K562 (cell line): ENCODE measurements around the gene RERE. TPM values are rescaled to one million over a fixed set of nuclear protein-coding genes. Genes with fewer than 3 reads are reported as not detected.

ENCODE experiments used
- ATAC-seq: fragments of 200-7000 bp; cut with Tn5 transposase; 3 replicates; pipeline ENCODE4 v1.9.1; 2020; ENCODE audit warnings: moderate library complexity
- BruUV-seq: library from RNA; stranded (reverse); fragments of 400-500 nt; replicated peaks from 2 replicates; lab custom pipeline; 2021; lab: Mats Ljungman, UMichigan
- CTCF ChIA-PET: fragments of 300-600 bp; formaldehyde crosslinking; extraction: SDS; loops from one replicate; lab custom pipeline; 2021; ENCODE audit warnings: low intra/inter-chr PET ratio; lab: Yijun Ruan, JAX
- POLR2A ChIA-PET: fragments of 300-600, 350-650 bp; sonication (Branson Sonifier 250); formaldehyde crosslinking; extraction: SDS; loops from one replicate; lab custom pipeline; 2021; ENCODE audit warnings: antibody characterized with exemption, inconsistent platforms; lab: Yijun Ruan, JAX
- DNase-seq, 4 experiments: peaks; one replicate each; pipeline versions ENCODE4 v3.0.0 to v3.0.0-alpha.2; 2011 to 2018; ENCODE audit warnings: low spot score in 3 of 4, mixed read lengths in 3 of 4; ENCODE audit errors: extremely low read depth in 1 of 4
- FAIRE-seq: peaks from 2 replicates; lab custom pipeline; 2011; peaks lifted over from hg19 to GRCh38; lab: Jason Lieb, UNC
- H2AFZ ChIP-seq: 2 replicates; pipeline ENCODE4 v1.6.0; 2011; ENCODE audit warnings: low read depth, low read length, control low read depth, inconsistent platforms
- H3K27ac ChIP-seq: fragments of 200-600 bp; 3 replicates; pipeline ENCODE4 v1.8.0; 2011; ENCODE audit warnings: low read depth, mild to moderate bottlenecking, control low read depth, inconsistent platforms, low read length, moderate library complexity, mixed read lengths; ENCODE audit errors: extremely low read depth
- H3K27me3 ChIP-seq, 2 experiments: fragments of 300-600 bp in 1 of 2; 2 replicates in 1 of 2; 3 replicates in 1 of 2; pipeline versions ENCODE4 v1.6.0 to v1.8.0; 2011; ENCODE audit warnings: inconsistent platforms in 2 of 2, low read length in 2 of 2, mild to moderate bottlenecking in 1 of 2, mixed read lengths in 1 of 2, moderate library complexity in 1 of 2; ENCODE audit not compliant: control insufficient read depth in 2 of 2, insufficient read depth in 2 of 2
- H3K36me3 ChIP-seq: fragments of 300-600 bp; 3 replicates; pipeline ENCODE4 v1.8.0; 2011; ENCODE audit warnings: mild to moderate bottlenecking, low read length, inconsistent platforms; ENCODE audit not compliant: control insufficient read depth, insufficient read depth
- H3K4me1 ChIP-seq, 2 experiments: fragments of 200-600 bp in 1 of 2; replicated peaks in 1 of 2; 2 replicates in 1 of 2; 3 replicates in 1 of 2; pipeline versions ENCODE4 v1.5.1 to v1.8.0; 2011; ENCODE audit warnings: inconsistent platforms in 2 of 2, low read length in 2 of 2, mild to moderate bottlenecking in 1 of 2, mixed read lengths in 1 of 2, moderate library complexity in 1 of 2; ENCODE audit not compliant: control insufficient read depth in 2 of 2, insufficient read depth in 2 of 2
- H3K4me2 ChIP-seq: 2 replicates; pipeline ENCODE4 v1.6.1; 2011; ENCODE audit warnings: low read length, control low read depth, inconsistent platforms, mixed read lengths; ENCODE audit not compliant: insufficient read depth
- H3K4me3 ChIP-seq: fragments of 200-600 bp; sonication (generic), shearing (Covaris generic); 2 replicates; pipeline ENCODE4 v1.5.1; 2016; ENCODE audit warnings: control low read depth, inconsistent platforms
- H3K79me2 ChIP-seq: fragments of 200-600 bp; 3 replicates; pipeline ENCODE4 v1.8.0; 2011; ENCODE audit warnings: low read length, inconsistent platforms; ENCODE audit not compliant: control insufficient read depth, insufficient read depth
- H3K9ac ChIP-seq, 2 experiments: 2 replicates each; pipeline versions ENCODE4 v1.6.0 to v1.6.1; 2011; ENCODE audit warnings: low read depth in 2 of 2, low read length in 2 of 2, control low read depth in 1 of 2, inconsistent platforms in 1 of 2, mild to moderate bottlenecking in 1 of 2, mixed read lengths in 1 of 2; ENCODE audit not compliant: insufficient read depth in 1 of 2
- H3K9me1 ChIP-seq: one replicate; pipeline ENCODE4 v1.6.0; 2011; ENCODE audit warnings: inconsistent platforms, mild to moderate bottlenecking, low read length, moderate library complexity; ENCODE audit not compliant: control insufficient read depth, insufficient read depth
- H3K9me3 ChIP-seq: replicated peaks from 2 replicates; pipeline ENCODE4 v1.5.1; 2011; ENCODE audit warnings: low read depth, low read length, inconsistent platforms; ENCODE audit not compliant: control insufficient read depth, insufficient read depth
- H4K20me1 ChIP-seq: replicated peaks from 2 replicates; pipeline ENCODE4 v1.6.1; 2011; ENCODE audit warnings: low read length, inconsistent platforms, mixed read lengths; ENCODE audit not compliant: control insufficient read depth, insufficient read depth
- NFXL1 ChIP-seq: fragments of 450-650 bp; formaldehyde crosslinking; IDR thresholded peaks from 2 replicates; pipeline ENCODE4 v1.4.0; 2021; ENCODE audit warnings: mild to moderate bottlenecking
- XRCC4 ChIP-seq: IDR thresholded peaks from one replicate; pipeline ENCODE4 v1.6.1; 2011; ENCODE audit not compliant: insufficient read depth, insufficient read length; ENCODE audit errors: extremely low read depth
- WGBS: fragments of 100-300 bp; shearing (Covaris generic); methylation state at CpG from one replicate; pipeline ENCODE4 v1.1.6; 2016; ENCODE audit warnings: low coverage, mixed read lengths; ENCODE audit not compliant: insufficient coverage; ENCODE audit errors: missing lambda C conversion rate; 5-methylcytosine and 5-hydroxymethylcytosine counted together
- in situ Hi-C: fragments of 300-500 bp; cut with MboI; formaldehyde crosslinking; loops from 4 replicates; pipeline ENCODE4 v1.15.0; 2018; ENCODE audit warnings: inconsistent platforms, mixed read lengths
- intact Hi-C: fragments of 100-400 bp; cut with micrococcal nuclease; formaldehyde crosslinking; loops from 2 replicates; pipeline ENCODE4 v1.14.2; 2022
- polyA plus RNA-seq, 8 experiments: library from polyadenylated mRNA; depleted of rRNA in 4 of 8; stranded (reverse) in 5 of 8; unstranded in 3 of 8; fragments of >200 nt; fragmentation: Nextera tagmentation in 2 of 8; fragmentation: Illumina TruSeq in 1 of 8; extraction: Ambion mirVana in 2 of 8; extraction: Trizol in 1 of 8; gene quantifications; 2 replicates each; pipeline versions ENCODE4 v1.2.1 to v1.2.3, GENCODE V29; 2011 to 2014; ENCODE audit warnings: inconsistent platforms in 1 of 8, missing spikeins in 1 of 8
- total RNA-seq, 7 experiments: library from RNA; depleted of rRNA in 6 of 7; stranded (reverse); fragments of >200 nt in 6 of 7; fragmentation: Illumina TruSeq in 2 of 7; extraction: Trizol in 2 of 7; gene quantifications; 2 replicates each; pipeline versions ENCODE4 v1.2.1 to v1.2.3, GENCODE V29; 2011 to 2021; ENCODE audit warnings: low replicate concordance in 1 of 7
- TF ChIP-seq, protein P1 (sequence below): IDR thresholded peaks from 3 replicates; pipeline ENCODE4 v1.6.1; 2011; ENCODE audit warnings: borderline replicate concordance, mild to moderate bottlenecking, moderate library complexity; ENCODE audit not compliant: insufficient read length; ENCODE audit errors: extremely low read depth
- TF ChIP-seq, protein P2 (sequence below): sonication (generic); formaldehyde crosslinking; IDR thresholded peaks from 2 replicates; pipeline ENCODE4 v1.5.0; 2020; ENCODE audit warnings: missing genetic modification reagents

Gene RERE
- total and polyA plus RNA-seq, 9 of the 15 experiments (the other 6 are each of a cell fraction or from before 2014, with no cell fraction given) = 3.0 to 51.5 (median 13.4) TPM

DNA sequence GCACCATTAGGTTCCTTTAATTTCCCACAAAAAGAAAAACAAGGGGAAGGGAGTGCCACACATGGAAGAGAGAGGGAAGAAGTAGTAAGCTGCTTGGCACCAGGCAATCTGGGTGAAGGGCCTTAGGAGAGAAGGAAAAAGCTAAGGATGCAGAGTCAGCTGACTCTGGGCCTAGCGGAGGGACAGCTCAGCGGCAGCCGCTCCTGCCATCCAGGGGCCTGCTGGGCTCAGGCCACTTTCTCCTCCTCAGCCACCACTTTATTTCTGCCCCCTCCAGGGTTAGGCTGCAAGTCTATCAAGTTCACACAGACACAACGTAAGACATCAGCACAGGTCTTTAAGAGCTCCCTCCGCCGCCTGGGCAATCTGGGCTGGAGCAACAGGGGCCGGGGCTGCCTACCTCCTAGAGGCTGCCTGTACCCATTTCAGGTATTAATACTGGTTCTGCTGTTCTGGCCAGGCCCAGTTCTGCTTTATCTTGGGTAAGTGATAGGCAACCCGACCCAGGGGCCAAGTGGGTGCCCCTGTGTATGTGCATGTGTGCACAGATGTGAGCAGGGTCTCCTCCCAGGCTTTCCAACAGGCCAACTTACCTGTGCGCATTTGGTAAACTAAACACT, 446.0 kb downstream of the RERE start:
- Histone ChIP-seq H3K36me3 (peaks cover 12% of the 10 kb centered on the region), H3K4me3 (no peak overlapping the region), H3K79me2 (no peaks in the 10 kb centered on the region; the same call in 2 of the 3 replicates), H2AFZ (no peak overlapping the region), H3K4me2 (no peak overlapping the region), H3K9me1 (no peaks in the 10 kb centered on the region), H3K27me3 (no peaks in the 10 kb centered on the region), H3K27ac (no peak overlapping the region), H3K4me1 (no peaks in the 10 kb centered on the region), H3K9ac (peak overlapping the region in 1 of 2 experiments; percentile 38; a peak in 2 of 4 replicates), H3K9me3 (no peaks in the 10 kb centered on the region), H4K20me1 (peaks cover 4% of the 10 kb centered on the region; the same call in 1 of the 2 replicates)
- in situ Hi-C loops = no loop called here
- no TSS peak for BruUV-seq
- 75% methylated on average over 9 of the region's 9 CpGs for WGBS
- no peak for ATAC-seq
- intact Hi-C loops = loop anchor here (10.0 kb wide), 2 partner anchors 73 to 353 kb away; no protein-coding TSS in a partner anchor
- FAIRE-seq = no peak
- ChIA-PET CTCF (interaction anchor here (0.6 kb wide), 1 partner anchor 379 kb away, joined by 7 read pairs; no protein-coding TSS in a partner anchor), POLR2A (interaction anchor here (0.6 to 1.1 kb wide), 5 partner anchors 13 to 486 kb away, joined by 3 to 4 read pairs (median 3); no protein-coding TSS in a partner anchor)
- DNase-seq = no peak
- TF ChIP-seq, protein P1, sequence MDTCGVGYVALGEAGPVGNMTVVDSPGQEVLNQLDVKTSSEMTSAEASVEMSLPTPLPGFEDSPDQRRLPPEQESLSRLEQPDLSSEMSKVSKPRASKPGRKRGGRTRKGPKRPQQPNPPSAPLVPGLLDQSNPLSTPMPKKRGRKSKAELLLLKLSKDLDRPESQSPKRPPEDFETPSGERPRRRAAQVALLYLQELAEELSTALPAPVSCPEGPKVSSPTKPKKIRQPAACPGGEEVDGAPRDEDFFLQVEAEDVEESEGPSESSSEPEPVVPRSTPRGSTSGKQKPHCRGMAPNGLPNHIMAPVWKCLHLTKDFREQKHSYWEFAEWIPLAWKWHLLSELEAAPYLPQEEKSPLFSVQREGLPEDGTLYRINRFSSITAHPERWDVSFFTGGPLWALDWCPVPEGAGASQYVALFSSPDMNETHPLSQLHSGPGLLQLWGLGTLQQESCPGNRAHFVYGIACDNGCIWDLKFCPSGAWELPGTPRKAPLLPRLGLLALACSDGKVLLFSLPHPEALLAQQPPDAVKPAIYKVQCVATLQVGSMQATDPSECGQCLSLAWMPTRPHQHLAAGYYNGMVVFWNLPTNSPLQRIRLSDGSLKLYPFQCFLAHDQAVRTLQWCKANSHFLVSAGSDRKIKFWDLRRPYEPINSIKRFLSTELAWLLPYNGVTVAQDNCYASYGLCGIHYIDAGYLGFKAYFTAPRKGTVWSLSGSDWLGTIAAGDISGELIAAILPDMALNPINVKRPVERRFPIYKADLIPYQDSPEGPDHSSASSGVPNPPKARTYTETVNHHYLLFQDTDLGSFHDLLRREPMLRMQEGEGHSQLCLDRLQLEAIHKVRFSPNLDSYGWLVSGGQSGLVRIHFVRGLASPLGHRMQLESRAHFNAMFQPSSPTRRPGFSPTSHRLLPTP = no peak
- TF ChIP-seq, protein P2, sequence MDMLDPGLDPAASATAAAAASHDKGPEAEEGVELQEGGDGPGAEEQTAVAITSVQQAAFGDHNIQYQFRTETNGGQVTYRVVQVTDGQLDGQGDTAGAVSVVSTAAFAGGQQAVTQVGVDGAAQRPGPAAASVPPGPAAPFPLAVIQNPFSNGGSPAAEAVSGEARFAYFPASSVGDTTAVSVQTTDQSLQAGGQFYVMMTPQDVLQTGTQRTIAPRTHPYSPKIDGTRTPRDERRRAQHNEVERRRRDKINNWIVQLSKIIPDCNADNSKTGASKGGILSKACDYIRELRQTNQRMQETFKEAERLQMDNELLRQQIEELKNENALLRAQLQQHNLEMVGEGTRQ (CRISPR knock-in tag) = 0 out of 2 replicates have a peak, but pooled peaks have one; percentile 4
- TF ChIP-seq XRCC4 (no peak), NFXL1 (CRISPR knock-in tag) (no peak)
